ENCODE measurements around the gene MTO1.

The MTO1 gene

DNA sequence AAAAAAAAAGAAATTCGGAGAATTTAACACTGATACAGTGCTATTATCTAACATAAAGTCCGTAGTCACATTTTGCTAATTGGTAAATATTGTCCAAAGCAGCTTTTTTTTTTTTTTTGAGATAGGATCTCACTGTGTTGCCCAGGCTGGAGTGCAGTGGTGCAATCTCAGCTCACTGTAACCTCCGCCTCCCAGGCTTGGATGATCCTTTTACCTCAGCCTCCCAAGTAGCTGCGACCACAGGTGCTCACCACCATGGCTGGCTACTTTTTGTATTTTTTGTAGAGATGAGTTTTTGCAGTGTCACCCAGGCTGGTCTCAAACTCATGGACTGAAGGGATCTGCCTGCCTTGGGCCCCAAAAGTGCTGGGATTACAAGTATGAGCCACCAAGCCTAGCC lies 15.9 kb downstream of the MTO1 start:
- no peak overlapping the region for H3K4me3 ChIP-seq (ENCODE audit: low read depth, low read length)
- TF ChIP-seq, protein P1, sequence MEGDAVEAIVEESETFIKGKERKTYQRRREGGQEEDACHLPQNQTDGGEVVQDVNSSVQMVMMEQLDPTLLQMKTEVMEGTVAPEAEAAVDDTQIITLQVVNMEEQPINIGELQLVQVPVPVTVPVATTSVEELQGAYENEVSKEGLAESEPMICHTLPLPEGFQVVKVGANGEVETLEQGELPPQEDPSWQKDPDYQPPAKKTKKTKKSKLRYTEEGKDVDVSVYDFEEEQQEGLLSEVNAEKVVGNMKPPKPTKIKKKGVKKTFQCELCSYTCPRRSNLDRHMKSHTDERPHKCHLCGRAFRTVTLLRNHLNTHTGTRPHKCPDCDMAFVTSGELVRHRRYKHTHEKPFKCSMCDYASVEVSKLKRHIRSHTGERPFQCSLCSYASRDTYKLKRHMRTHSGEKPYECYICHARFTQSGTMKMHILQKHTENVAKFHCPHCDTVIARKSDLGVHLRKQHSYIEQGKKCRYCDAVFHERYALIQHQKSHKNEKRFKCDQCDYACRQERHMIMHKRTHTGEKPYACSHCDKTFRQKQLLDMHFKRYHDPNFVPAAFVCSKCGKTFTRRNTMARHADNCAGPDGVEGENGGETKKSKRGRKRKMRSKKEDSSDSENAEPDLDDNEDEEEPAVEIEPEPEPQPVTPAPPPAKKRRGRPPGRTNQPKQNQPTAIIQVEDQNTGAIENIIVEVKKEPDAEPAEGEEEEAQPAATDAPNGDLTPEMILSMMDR (IDR thresholded peaks at IDR 0.05; ENCODE audit: low read depth, low read length) = no peak

DNA sequence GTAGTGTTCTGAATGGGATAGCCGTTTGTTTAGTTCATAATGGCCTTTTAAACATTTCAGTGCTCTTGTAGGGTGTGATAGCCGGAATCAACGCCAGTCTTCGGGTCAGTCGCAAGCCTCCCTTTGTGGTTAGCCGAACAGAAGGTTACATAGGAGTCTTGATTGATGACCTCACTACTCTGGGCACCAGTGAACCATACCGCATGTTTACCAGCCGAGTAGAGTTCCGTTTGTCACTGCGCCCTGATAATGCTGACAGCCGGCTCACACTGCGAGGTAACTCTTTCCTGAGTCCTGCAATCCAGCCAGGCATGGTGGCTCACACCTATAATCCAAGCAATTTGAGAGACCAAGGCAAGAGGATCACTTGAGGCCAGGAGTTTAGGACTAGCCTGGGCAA lies 20.4 kb downstream of the MTO1 start:
- TF ChIP-seq, protein P1 (IDR thresholded peaks at IDR 0.05; ENCODE audit: low read depth, low read length) = no peak
- no peak overlapping the region for H3K4me3 ChIP-seq (ENCODE audit: low read depth, low read length)

DNA sequence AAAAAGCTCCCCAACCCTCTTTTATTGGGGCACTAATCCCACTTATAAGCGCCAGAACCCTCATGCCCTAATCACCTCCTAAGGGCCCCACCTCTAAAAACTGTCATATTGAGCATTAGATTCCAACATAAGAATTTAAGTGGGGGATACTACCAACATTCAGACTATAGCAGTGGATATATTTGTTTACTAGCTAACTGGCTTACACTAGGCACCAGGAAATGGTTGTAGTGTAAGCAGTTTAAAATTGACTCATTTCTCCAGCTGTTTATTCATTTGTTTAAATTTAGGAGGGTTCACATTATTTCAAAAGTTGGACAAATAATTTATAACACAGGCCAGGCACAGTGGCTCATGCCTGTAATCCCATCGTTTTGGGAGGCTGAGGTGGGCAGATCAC lies 22.9 kb downstream of the MTO1 start:
- TF ChIP-seq, protein P1 (IDR thresholded peaks at IDR 0.05; ENCODE audit: low read depth, low read length) = no peak
- H3K4me3 ChIP-seq (ENCODE audit: low read depth, low read length) = no peak overlapping the region

DNA sequence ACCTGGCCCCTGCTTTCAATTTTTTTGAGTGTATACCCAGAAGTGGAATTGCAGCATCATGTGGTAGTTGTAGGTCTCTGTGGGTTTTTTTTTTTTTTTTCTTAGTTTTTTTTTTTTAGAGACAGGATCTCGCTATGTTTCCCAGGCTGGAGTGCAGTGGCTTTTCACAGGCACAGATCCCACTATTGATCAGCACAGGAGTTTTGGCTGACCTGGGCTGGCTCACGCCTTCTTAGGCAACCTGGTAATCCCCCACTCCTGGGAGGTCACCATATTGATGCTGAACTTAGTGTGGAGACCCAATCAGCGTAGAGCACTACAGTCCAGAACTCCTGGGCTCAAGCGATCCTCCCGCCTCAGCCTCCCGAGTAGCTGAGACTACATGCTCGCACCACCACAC lies 25.9 kb downstream of the MTO1 start:
- no peak overlapping the region for H3K4me3 ChIP-seq (ENCODE audit: low read depth, low read length)
- TF ChIP-seq, protein P1 (IDR thresholded peaks at IDR 0.05; ENCODE audit: low read depth, low read length) = no peak

DNA sequence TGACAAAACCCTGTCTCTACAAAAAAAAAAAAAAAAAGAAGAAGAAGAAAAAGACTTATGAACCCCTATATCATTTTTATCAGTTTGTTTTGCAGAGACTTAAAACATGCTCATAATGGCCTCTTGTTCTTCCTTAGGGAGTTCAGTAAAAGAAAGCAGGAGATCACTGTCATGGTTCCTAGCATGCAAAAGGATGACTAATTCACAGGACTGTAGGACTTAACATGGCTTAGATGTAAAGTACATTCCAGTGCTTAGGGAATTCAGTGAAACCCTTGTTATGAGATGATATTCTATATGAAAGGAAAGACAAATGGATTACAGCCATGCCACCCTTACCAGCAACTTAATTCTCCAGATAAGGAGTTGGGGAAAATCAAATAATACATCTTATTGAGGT lies 29.8 kb downstream of the MTO1 start:
- TF ChIP-seq, protein P1 (IDR thresholded peaks at IDR 0.05; ENCODE audit: low read depth, low read length) = no peak
- H3K4me3 ChIP-seq (ENCODE audit: low read depth, low read length) = no peak overlapping the region

DNA sequence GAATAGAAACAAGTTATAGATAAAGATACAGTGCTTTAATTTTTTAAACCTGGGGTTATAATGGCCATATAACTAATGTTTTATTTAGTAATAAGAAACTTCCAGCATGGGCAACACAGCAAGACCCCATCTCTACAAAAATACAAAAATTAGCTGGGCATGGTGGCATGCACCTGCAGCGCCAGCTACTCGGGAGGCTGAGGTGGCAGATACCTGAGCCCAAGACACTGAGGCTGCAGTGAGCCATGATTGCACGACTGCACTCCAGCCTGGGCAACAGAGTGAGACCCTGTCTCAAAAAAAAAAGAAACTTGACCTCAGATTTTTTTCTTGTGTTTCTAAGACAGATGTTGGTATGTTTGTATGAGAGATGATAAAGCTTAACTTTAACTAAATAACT lies 36.4 kb downstream of the MTO1 start:
- TF ChIP-seq, protein P1 (IDR thresholded peaks at IDR 0.05; ENCODE audit: low read depth, low read length) = no peak

DNA sequence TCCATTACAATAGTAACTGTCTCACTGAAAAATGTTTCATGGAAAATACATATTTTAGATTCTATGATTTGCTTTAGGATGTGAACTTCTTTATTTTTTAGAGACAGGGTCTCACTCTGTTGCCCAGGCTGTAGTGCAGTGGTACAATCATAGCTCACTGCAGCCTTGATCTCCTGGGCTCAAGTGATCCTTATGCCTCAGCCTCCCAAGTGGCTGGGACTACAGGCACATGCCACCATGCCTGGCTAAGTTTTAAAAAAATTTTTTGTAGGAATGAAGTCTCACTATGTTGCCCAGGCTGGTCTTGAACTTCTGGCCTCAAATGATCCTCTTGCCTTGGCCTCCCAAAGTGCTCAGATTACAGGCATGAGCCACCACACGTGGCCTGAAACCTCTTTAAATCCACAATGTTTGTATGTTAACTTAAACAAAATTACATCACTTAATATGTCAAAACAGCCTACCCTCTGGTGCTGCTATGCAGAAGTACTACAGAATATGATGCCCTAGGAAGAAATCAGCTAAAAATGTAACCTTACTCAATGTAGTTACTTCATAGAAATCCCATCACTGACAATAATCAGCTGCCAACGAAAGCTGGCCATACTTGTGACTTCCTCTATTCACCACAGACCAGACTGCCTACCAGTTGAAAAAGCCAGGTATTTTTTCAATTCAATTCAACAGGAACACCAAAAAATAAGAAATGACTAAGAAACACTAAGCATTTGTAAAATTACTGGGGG lies 41.7 kb downstream of the MTO1 start:
- no peak overlapping the region for H3K4me3 ChIP-seq (ENCODE audit: low read depth, low read length)
- TF ChIP-seq, protein P1 (IDR thresholded peaks at IDR 0.05; ENCODE audit: low read depth, low read length) = no peak

More for the DNA sequence above, 36.4 kb downstream of the MTO1 start:
- H3K4me3 ChIP-seq (ENCODE audit: low read depth, low read length) = no peak overlapping the region

Data from WI38 (cell line).